HS-5 (cell line): ENCODE data around the gene SETD1B.
"Not testable (repeated sequence)": the region's sequence is repeated elsewhere in the genome, so short reads cannot be mapped to it uniquely, and the experiment has no call there.

Source experiments
- DNase-seq: peaks from one replicate; pipeline ENCODE4 v3.0.0-alpha.2; 2012; ENCODE audit warnings: low read depth

SETD1B gene

GRCh38 chr12:121803861-121804416, at the start of gene SETD1B:
Gene SETD1B (plus strand): TSS chr12:121804009. CDS start chr12:121804738, 729 bp downstream.
- DNase-seq: no peak

- DNase-seq: no peak
These were observed 49.0 kb upstream of the SETD1B start for GRCh38 chr12:121754836-121755235.

- DNase-seq: no peak
These were observed 48.2 kb upstream of the SETD1B start for GRCh38 chr12:121755591-121755990.

DNA sequence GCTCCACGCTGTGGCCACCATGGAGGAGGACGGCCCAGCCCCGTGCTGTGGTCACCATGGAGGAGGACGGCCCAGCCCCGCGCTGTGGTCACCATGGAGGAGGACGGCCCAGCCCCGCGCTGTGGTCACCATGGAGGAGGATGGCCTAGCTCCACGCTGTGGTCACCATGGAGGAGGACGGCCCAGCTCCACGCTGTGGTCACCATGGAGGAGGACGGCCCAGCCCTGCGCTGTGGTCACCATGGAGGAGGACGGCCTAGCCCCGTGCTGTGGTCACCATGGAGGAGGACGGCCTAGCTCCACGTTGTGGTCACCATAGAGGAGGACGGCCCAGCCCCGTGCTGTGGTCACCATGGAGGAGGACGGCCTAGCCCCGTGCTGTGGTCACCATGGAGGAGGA, 45.3 kb upstream of the SETD1B start:
- DNase-seq: not testable (repeated sequence)

DNA sequence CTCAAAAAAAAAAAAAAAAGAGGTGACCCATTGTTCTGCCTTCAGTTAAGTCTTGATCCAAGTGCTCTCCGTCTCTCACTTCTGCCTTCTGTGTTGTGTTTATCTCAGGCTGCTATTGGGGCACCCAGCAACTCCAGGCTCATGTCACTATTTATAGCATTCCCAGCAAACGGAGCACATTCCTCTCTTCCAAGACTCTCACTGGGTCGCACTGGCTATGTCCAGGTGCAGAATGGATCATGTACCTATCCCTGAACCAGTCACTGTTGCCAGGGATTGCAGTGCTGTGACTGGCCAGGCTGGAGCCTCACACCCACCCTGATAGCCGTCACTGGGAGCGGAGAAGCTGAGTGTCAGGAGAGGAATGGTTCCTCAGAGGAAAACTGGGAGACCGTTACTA, 41.5 kb upstream of the SETD1B start:
- DNase-seq: no peak

GRCh38 chr12:121764808-121765207, 39.0 kb upstream of the SETD1B start:
- DNase-seq: no peak

GRCh38 chr12:121765573-121765972, 38.2 kb upstream of the SETD1B start:
- peak; percentile 87 for DNase-seq

DNA sequence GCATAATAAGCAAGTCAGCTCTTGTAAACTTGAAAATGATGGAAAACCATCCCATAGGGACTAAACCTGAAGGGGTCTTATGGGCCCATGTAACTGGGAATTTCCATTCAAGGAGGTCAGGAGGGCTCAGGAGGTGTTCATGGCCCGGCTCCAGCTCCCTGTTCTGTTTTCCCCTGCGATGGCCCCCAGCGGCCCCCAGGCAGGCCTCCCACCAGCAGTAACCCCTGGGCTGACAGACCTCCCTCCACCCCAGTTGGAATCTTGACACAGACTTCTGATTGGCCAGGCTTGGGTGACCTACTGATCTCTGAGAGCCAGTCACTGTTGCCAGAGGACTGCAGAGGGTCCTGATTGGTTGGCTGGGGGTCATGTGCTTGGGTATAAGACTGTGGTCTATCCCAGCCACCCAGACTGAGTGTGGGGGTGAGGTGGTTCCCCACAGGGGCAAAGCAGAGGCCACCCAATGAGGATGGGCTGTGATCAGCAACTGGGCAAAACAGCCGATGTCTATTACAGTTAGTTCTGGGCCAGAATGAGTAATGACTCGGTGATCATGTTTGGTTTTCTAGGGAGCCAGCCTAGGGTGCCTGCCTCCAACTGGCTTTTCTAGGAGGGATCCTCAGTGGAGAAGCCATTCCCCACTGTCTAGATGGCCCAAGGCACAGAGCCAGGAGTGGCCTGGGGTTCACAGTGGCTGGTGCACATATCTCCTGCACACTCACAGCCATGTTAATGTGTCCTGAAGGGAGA, 37.3 kb upstream of the SETD1B start:
- DNase-seq: no peak

DNA sequence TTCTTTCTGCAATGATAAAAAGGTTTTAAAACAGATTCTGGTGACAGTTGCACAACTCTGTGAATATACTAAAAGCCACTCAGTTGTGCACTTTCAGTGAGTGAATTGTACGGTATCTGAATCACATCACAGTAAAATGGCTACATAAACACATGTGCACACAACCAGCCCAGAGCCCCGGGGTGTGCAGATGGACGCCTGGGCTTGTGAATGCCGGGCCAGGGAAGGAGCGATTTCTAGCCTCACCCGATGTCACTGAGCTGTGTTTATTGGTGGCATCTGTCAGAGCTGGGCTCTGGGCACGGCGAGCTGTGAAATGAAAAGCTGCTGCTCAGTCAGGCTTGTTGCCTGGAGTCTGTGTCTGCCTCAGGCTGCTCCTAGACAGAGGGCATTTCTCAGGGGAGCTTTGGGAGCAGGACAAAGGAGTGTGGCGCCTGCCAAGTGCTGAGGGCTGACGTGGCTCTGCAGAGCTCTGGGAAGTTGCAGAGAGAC, 36.2 kb upstream of the SETD1B start:
- DNase-seq: no peak

GRCh38 chr12:121769297-121769830, 34.4 kb upstream of the SETD1B start:
- no peak for DNase-seq

DNA sequence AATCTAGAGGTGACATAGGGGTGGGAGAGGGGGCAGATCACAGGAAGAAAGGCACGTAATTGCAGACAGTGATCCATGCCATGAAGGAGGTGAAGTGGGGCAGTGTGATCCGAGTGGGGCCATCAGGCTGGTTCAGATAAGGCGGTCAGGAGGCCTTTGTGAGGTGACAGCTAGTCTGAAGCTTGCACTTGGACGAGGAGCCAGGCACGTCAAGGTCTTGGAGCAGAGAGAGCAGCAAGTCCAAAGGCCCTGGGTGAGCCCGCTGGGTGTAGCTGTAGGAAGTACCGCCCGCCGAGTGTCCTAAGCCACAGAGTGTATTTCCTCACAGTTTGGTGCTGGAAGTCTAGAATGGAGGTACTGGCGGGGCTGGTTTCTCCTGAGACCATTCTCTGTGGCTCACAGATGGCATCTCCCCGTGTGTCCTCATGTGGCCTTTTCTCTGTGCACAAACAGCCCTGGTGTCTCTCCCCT, 33.9 kb upstream of the SETD1B start:
- no peak for DNase-seq

DNA sequence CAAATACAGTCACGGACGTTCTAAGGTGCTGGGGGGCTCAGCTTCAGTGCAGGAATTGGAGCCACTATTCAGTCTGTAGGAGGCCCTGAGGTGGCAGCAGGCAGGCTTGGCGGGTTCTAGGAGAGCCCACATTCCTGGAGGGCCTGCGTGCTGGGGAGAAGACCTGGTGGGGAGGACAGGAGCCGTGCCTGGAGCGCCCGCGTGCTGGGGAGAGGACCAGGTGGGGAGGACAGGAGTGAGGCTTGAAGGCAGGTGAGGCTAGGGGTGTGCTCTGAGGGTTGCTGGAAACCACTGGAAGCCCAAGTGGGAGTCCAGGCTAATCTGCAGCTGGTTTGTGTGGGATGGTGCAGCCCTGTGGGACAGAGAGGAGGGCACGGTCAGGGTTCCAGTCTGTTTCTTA, 33.4 kb upstream of the SETD1B start:
- no peak for DNase-seq

DNA sequence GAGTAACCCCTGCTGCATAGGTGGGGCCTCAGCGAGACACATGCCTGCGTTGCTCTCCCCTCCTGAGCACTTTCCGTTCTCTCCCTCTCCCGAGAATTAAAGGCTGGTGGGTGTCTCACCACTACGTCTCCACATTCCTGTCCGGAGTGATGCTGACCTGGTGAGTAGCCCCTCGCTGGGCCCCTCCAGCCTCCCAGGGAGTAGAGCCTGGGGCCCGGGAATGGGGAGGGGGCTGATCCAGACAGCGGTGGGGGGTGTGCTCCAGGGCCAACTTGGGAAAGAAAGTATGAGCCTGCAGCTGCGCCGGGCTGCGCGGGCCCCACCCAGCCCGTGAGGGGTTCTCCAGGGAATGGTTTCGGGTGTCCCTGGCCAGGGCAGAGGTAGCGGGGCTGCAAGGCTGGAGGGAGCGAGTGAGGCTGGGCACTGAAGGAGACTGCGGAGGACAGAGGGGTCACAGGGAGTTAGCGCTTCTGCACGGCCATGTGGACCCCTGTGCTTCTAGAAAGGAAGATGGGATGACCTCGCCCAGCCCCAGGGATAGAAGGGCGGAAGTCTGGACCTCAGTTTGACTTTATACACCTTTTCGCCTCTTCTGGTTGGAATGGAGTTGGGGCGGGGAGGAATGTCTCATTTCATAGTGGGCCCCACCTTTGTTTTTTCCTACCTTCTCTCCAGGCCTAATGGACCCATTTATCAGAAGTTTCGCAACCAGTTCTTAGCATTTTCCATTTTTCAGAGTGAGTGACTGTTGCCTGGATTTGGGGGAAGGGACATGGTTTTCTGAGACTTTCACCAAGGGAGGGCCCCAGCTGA, 32.8 kb upstream of the SETD1B start:
- DNase-seq: no peak

GRCh38 chr12:121773011-121773777, 30.6 kb upstream of the SETD1B start:
- no peak for DNase-seq

GRCh38 chr12:121774968-121775474, 28.8 kb upstream of the SETD1B start:
- no peak for DNase-seq

- DNase-seq: no peak
These were observed 28.3 kb upstream of the SETD1B start for GRCh38 chr12:121775501-121775900.

DNA sequence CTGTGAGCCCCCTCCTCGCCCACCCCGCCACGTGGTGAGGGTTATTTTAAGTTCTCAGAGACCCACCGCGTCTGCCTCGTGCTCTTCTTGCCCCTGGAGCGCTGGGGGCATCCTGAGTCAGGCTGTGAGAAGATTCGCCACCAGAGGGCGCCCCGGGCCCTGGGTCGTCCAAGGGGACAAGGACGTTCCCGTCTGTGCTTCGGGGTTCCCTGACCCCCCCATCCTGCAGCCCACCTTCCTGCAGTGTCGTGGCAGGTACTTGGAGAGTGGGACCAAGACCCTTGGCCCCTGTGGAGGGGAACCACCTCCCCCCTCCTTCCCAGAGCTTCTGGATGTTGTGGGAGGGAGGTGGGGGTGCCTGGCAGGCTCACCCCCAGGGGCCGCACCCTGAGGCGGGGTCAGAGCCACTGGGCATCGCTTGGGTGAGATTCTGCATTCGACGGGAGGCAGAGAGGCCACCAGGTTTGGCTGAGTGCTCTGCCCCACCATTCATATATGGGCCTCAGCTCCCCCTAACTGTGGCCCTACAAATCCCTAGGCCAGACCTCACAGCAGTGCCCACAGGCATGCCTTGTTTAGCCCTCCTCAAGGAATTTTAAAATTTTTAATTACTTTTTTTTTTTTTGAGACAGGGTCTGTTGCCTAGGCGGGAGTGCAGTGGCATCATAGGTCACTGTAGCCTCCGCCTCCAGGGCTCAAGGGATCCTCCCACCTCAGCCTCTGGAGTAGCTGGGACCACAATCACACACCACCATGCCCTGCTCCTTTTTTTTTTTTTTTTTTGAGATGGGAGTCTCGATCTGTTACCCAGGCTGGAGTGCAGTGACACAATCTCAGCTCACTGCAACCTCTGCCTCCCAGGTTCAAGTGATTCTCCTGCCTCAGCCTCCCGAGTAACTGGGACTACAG, 27.4 kb upstream of the SETD1B start:
- DNase-seq: no peak

DNA sequence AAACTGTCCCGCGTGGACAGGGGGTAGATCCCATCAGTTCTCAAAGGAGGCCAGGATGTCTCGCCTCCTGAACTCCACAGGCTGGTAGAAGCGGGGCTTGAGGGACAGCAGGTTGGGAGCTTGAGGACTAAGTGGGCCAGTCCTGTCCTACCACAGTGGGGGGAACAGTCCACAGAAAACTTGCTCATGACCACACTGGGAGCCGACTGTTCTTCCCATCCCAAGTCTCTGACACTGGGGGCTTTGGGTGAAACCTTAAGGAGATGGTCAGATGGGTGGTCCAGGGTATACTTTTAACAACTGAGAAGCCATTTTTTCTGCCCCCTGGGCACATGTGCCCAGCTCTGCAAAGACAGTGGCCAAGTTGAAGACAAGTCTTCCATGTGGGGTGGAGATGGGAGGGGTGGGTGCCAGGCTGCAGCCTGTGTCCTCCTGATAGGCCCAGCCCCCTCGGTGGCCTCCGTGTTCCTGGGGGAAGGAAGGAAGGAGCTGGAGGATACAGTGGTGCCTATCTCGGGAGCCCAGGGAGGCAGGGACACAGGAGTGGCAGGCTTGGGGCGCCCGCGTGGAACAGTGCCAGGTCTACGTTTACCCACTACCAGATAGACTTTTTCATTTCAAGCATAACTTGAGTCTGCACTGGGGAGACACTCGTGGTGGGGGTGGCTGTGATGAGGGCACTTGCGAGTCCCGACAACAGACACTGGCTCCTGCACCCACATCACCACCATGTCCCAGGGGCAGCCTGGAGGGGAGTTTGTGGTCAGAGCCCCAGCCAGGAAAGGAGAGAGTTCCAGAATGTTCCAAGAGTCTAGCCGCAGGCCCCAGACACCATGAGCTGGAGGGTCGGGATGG, 25.0 kb upstream of the SETD1B start:
- DNase-seq: no peak

- no peak for DNase-seq
These were observed 24.4 kb upstream of the SETD1B start for GRCh38 chr12:121779422-121779895.
